Spleen (tissue), 11 donors: ENCODE results near the gene TEAD3. TPM values are rescaled to one million over a fixed set of nuclear protein-coding genes. Genes with fewer than 3 reads are reported as not detected.

Experiments
- DNase-seq: peaks from one replicate; pipeline ENCODE4 v3.0.0-alpha.2; 2020
- H3K27ac ChIP-seq, 8 donors: fragments of 200-600 bp; sonication (generic) in 7 of 8; 1 replicate in 4 of 8; 2 replicates in 4 of 8; pipeline versions ENCODE4 v1.5.0 to v1.8.0; 2016 to 2021; ENCODE audit warnings: inconsistent platforms in 4 of 8, mild to moderate bottlenecking in 4 of 8, moderate library complexity in 1 of 8
- H3K27me3 ChIP-seq, 7 donors: fragments of 200-600 bp; sonication (generic) in 6 of 7; replicated peaks in 1 of 7; 1 replicate in 4 of 7; 2 replicates in 3 of 7; pipeline versions ENCODE4 v1.5.0 to v1.8.0; 2016 to 2021; ENCODE audit warnings: inconsistent platforms in 3 of 7, mild to moderate bottlenecking in 1 of 7
- H3K36me3 ChIP-seq, 6 donors: fragments of 200-600 bp; sonication (generic) in 5 of 6; 1 replicate in 4 of 6; 2 replicates in 2 of 6; pipeline versions ENCODE4 v1.5.0 to v1.8.0; 2016 to 2021; ENCODE audit warnings: inconsistent platforms in 2 of 6
- H3K4me1 ChIP-seq, 6 donors: fragments of 200-600 bp; sonication (generic) in 5 of 6; 1 replicate in 3 of 6; 2 replicates in 3 of 6; pipeline versions ENCODE4 v1.5.0 to v1.8.0; 2016 to 2021; ENCODE audit warnings: inconsistent platforms in 3 of 6
- H3K4me3 ChIP-seq, 8 donors: fragments of 200-600 bp; sonication (generic) in 7 of 8; 1 replicate in 4 of 8; 2 replicates in 4 of 8; pipeline versions ENCODE4 v1.5.0 to v1.8.0; 2016 to 2021; ENCODE audit warnings: inconsistent platforms in 4 of 8, mild to moderate bottlenecking in 4 of 8, moderate library complexity in 2 of 8
- H3K9me3 ChIP-seq, 8 donors: fragments of 200-600 bp; sonication (generic) in 7 of 8; 1 replicate in 4 of 8; 2 replicates in 4 of 8; pipeline versions ENCODE4 v1.5.0 to v1.8.0; 2016 to 2021; ENCODE audit warnings: inconsistent platforms in 4 of 8
- POLR2A ChIP-seq, 3 donors: fragments of 450-650 bp; IDR thresholded peaks; one replicate each; pipeline ENCODE4 v1.5.1; 2017; ENCODE audit warnings: antibody characterized with exemption in 3 of 3, mild to moderate bottlenecking in 1 of 3
- POLR2AphosphoS5 ChIP-seq, 3 donors: sonication (generic); formaldehyde crosslinking; IDR thresholded peaks; one replicate each; pipeline ENCODE4 v1.5.1; 2017; ENCODE audit warnings: antibody characterized with exemption in 3 of 3
- WGBS, 5 donors: extraction: QIAGEN DNeasy Blood & Tissue Kit in 3 of 5; methylation state at CpG; one replicate each; pipeline versions ENCODE4 v1.1.5 to v1.1.7; 2013 to 2018; 5-methylcytosine and 5-hydroxymethylcytosine counted together
- intact Hi-C: fragments of 100-400 bp; cut with DNase I; formaldehyde crosslinking; loops from one replicate; pipeline ENCODE4 v1.15.0; 2023; ENCODE audit warnings: low total_unique reads
- polyA plus RNA-seq, 3 donors: library from polyadenylated mRNA; stranded (reverse); fragments of 200-250 nt; gene quantifications; one replicate each; pipeline ENCODE4 v1.2.1, GENCODE V29; 2013
- total RNA-seq, 7 donors: library from RNA; depleted of rRNA in 3 of 7; stranded (reverse); fragments of >200 nt in 3 of 7; fragmentation: NEBNext Ultra II Directional in 4 of 7; extraction: Animal tissue kit (Norgen Biotek cat#: 25700) in 4 of 7; gene quantifications; one replicate each; pipeline versions ENCODE4 v1.1.0 to v1.2.1, GENCODE V29; 2016 to 2021
- TF ChIP-seq, protein P1 (sequence below), 11 experiments: fragments of 200-600 bp in 7 of 11; fragments of 450-650 bp in 4 of 11; sonication (generic) in 4 of 11; IDR thresholded peaks in 8 of 11; conservative IDR thresholded peaks in 3 of 11; 1 replicate in 7 of 11; 2 replicates in 4 of 11; pipeline versions ENCODE4 v1.4.0 to v1.8.0; 2016 to 2021; ENCODE audit warnings: antibody characterized with exemption in 11 of 11, inconsistent platforms in 4 of 11, mild to moderate bottlenecking in 1 of 11
- donor health status: healthy with polysubstance abuse.
- donor health status: DM: no; HTN: no; CAD: no; lungs with moderate emphysema.
- donor health status: DM: no; HTN: no; CAD: no.
- donor health status: Bipolar disorder and iron deficiency.
- donor health status: healthy.
- donor health status: DM: no; HTN: no; CAD: no.
- donor health status: DM: yes; HTN: yes; CAD: no.

The TEAD3 gene
- total and polyA plus RNA-seq, 10 donors, result 2.5 to 15.2 (median 7.2) TPM

DNA sequence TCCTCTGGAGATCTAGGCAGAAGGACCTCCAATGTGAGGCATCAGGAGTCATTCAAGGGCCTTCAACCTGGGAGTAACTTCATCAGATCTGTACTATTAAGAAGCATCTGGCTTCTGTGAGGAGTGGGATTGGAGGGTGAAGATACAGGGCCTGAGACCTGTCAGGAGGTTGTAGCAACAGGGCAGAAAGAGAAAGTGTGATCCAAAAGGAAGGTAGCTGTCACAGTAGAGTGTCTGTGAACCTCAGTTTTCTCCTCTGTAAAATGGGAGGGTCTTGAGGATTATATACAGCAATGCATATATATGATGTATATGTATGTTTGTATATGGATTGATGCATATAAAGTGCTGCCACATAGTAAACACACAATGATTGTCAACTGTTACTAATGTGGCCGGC is 31.2 kb downstream of the TEAD3 start:
- Histone ChIP-seq H3K4me1 (peaks cover 15 to 30% (median 26%) of the 10 kb centered on the region in 6 donors), H3K9me3 (no peaks in the 10 kb centered on the region), H3K36me3 (peaks cover 0 to 62% (median 15%) of the 10 kb centered on the region in 6 donors), H3K27me3 (no peaks in the 10 kb centered on the region), H3K27ac (no peak overlapping the region), H3K4me3 (no peak overlapping the region)
- WGBS, 5 donors, result 95 to 100% (median 100%) methylated on average over 1 of the region's 1 CpG
- TF ChIP-seq POLR2A (IDR thresholded peaks at IDR 0.05), result no peak
- no peak for TF ChIP-seq POLR2AphosphoS5 (IDR thresholded peaks at IDR 0.05)
- TF ChIP-seq, protein P1, sequence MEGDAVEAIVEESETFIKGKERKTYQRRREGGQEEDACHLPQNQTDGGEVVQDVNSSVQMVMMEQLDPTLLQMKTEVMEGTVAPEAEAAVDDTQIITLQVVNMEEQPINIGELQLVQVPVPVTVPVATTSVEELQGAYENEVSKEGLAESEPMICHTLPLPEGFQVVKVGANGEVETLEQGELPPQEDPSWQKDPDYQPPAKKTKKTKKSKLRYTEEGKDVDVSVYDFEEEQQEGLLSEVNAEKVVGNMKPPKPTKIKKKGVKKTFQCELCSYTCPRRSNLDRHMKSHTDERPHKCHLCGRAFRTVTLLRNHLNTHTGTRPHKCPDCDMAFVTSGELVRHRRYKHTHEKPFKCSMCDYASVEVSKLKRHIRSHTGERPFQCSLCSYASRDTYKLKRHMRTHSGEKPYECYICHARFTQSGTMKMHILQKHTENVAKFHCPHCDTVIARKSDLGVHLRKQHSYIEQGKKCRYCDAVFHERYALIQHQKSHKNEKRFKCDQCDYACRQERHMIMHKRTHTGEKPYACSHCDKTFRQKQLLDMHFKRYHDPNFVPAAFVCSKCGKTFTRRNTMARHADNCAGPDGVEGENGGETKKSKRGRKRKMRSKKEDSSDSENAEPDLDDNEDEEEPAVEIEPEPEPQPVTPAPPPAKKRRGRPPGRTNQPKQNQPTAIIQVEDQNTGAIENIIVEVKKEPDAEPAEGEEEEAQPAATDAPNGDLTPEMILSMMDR (IDR thresholded peaks at IDR 0.05 in 8 of 11, conservative IDR thresholded peaks at IDR 0.05 in 3 of 11), result no peak
- no peak for DNase-seq
- intact Hi-C loops, result loop anchor here (5.0 kb wide), 1 partner anchor 123 kb away; the partner anchor contains the start of gene PPARD

GRCh38 chr6:35463292-35463691 is 33.6 kb downstream of the TEAD3 start:
- WGBS, 5 donors, result 93 to 96% (median 94%) methylated on average over 4 of the region's 4 CpGs
- intact Hi-C loops, result no loop called here
- peaks cover 3 to 10% (median 7%) of the 10 kb centered on the region in 6 donors for H3K4me1 ChIP-seq
- peaks cover 0 to 73% (median 16%) of the 10 kb centered on the region in 6 donors for H3K36me3 ChIP-seq
- no peak overlapping the region for H3K27ac ChIP-seq
- H3K9me3 ChIP-seq, result no peaks in the 10 kb centered on the region
- H3K4me3 ChIP-seq, result no peak overlapping the region
- no peak for DNase-seq
- no peaks in the 10 kb centered on the region for H3K27me3 ChIP-seq
- no peak for TF ChIP-seq POLR2A (IDR thresholded peaks at IDR 0.05)
- no peak for TF ChIP-seq POLR2AphosphoS5 (IDR thresholded peaks at IDR 0.05)
- TF ChIP-seq, protein P1 (IDR thresholded peaks at IDR 0.05 in 8 of 11, conservative IDR thresholded peaks at IDR 0.05 in 3 of 11), result no peak

DNA sequence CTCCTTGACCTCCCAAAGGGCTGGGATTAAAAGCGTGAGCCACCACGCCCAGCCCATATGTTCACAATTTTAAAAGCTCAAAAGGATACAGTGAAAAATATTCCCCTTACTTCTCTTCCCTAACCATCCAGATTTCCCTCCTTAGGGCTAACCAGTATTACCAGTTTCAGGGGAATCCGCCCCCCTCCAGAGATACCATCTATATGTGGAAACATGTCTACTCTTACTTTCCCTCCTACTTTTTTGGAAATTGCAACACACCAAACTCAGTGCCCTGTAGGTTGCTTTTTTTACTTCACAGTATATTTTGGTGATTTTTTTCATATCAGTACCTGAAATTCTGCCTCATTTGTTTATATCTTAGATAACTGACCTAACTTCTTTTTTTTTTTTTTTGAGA is 35.6 kb downstream of the TEAD3 start:
- no peak for DNase-seq
- peaks cover 0 to 88% (median 22%) of the 10 kb centered on the region in 6 donors for H3K36me3 ChIP-seq
- no peaks in the 10 kb centered on the region for H3K27me3 ChIP-seq
- intact Hi-C loops, result no loop called here
- no peak overlapping the region for H3K27ac ChIP-seq
- 77 to 100% (median 92%) methylated on average over 3 of the region's 3 CpGs for WGBS, 5 donors
- H3K4me3 ChIP-seq, result no peak overlapping the region
- TF ChIP-seq, protein P1 (IDR thresholded peaks at IDR 0.05 in 8 of 11, conservative IDR thresholded peaks at IDR 0.05 in 3 of 11), result no peak
- TF ChIP-seq POLR2AphosphoS5 (IDR thresholded peaks at IDR 0.05), result no peak
- no peak for TF ChIP-seq POLR2A (IDR thresholded peaks at IDR 0.05)
- H3K9me3 ChIP-seq, result no peaks in the 10 kb centered on the region
- no peaks in the 10 kb centered on the region for H3K4me1 ChIP-seq

DNA sequence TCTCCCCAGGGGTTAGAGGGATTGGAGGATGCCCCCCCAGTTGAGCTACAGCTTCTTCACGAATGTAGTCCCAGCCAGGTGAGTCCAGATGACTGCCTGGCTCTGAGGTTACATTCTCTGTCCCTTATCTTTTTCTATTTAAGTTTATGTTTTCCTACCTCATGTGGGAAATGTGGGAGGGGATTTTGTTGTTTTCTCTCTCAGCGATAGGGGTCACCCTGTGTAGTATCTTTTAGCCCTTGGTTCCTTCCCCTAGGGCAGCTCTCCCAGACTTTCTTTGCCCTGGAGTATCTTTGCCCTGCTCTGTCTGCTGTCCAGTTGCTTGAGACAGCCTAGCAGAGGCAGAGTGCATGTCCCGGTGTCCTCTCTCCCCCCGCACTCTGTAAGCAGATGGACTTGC is 39.0 kb downstream of the TEAD3 start:
- H3K4me1 ChIP-seq, result peaks cover 7 to 22% (median 12%) of the 10 kb centered on the region in 6 donors

More for the DNA sequence above, 39.0 kb downstream of the TEAD3 start:
- H3K27ac ChIP-seq, result no peak overlapping the region
- intact Hi-C loops, result no loop called here
- 80 to 93% (median 92%) methylated on average over 4 of the region's 4 CpGs for WGBS, 5 donors
- H3K9me3 ChIP-seq, result no peaks in the 10 kb centered on the region
- DNase-seq, result no peak
- no peak overlapping the region for H3K4me3 ChIP-seq
- H3K36me3 ChIP-seq, result peaks cover 0 to 76% (median 26%) of the 10 kb centered on the region in 6 donors
- TF ChIP-seq POLR2A (IDR thresholded peaks at IDR 0.05), result no peak
- no peak for TF ChIP-seq POLR2AphosphoS5 (IDR thresholded peaks at IDR 0.05)
- TF ChIP-seq, protein P1 (IDR thresholded peaks at IDR 0.05 in 8 of 11, conservative IDR thresholded peaks at IDR 0.05 in 3 of 11), result no peak
- no peaks in the 10 kb centered on the region for H3K27me3 ChIP-seq
